NCI-H128 (cell line): ENCODE data around the gene ZNF511.
"Not testable (repeated sequence)": the region's sequence is repeated elsewhere in the genome, so short reads cannot be mapped to it uniquely, and the experiment has no call there.

ENCODE experiments used
- DNase-seq: peaks from one replicate; lab custom pipeline; 2025; ENCODE audit not compliant: unreplicated experiment; lab: John Stamatoyannopoulos, UW

ZNF511 gene, protein sequence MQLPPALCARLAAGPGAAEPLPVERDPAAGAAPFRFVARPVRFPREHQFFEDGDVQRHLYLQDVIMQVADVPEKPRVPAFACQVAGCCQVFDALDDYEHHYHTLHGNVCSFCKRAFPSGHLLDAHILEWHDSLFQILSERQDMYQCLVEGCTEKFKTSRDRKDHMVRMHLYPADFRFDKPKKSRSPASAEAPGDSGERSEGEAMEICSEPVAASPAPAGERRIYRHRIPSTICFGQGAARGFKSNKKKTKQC

GRCh38 chr10:133308421-133309099, at the start of gene ZNF511, which contains the start of gene TUBGCP2:
Gene ZNF511, plus strand, starts transcription at chr10:133308914. Its CDS starts 30 bp downstream, at chr10:133308944.
Gene TUBGCP2, minus strand, starts transcription at chr10:133308872. Its CDS starts 5,931 bp downstream, at chr10:133302941.
- DNase-seq, result peak; percentile 34

GRCh38 chr10:133259602-133259989, 49.1 kb upstream of the ZNF511 start:
- DNase-seq, result no peak

- DNase-seq, result peak; percentile 3
Measured at GRCh38 chr10:133260895-133261725, 47.6 kb upstream of the ZNF511 start.

- DNase-seq, result no peak
Measured at GRCh38 chr10:133261726-133262325, 46.9 kb upstream of the ZNF511 start.

- no peak for DNase-seq
Measured at GRCh38 chr10:133262696-133263095, 46.0 kb upstream of the ZNF511 start.

DNA sequence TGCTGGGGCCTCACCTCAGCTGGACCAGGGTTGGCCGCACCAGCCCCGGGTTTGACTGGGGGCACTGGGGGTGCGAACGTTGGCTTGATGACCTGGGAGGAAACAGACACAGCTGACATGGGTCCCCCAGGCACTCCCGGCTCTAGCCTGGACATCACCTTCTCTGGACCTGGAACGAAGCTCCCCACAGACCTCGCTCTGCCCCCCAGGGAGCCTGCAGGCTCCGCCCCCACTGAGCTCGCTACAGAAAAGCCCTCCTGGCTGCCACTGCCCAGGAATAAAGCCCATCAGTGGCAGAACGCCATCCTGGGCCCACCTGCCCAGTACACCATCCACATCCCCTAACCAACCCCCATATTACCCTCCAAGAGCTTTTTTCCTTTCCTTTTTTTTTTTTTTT, 45.0 kb upstream of the ZNF511 start:
- DNase-seq, result no peak

DNA sequence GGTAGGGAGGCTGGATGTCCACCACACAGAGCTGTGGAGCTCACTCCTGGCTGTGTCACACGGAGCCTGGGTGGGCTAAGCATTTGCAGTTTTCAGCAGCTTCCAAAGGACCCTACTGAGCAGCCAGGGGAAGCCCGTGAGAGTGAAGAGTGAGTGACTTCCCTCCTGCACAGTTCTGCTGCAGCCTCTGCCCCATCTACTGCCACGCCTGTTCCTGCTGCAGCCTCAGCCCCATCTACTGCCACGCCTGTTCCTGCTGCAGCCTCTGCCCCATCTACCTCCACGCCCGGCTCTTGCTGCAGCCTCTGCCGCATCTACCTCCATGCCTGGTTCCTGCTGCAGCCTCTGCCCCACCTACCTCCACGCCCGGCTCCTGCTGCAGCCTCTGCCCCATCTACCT, 44.3 kb upstream of the ZNF511 start:
- DNase-seq, result no peak

- not testable (repeated sequence) for DNase-seq
Measured at GRCh38 chr10:133265052-133265451, 43.7 kb upstream of the ZNF511 start.

- no peak for DNase-seq
Measured at GRCh38 chr10:133266056-133266795, 42.5 kb upstream of the ZNF511 start.

GRCh38 chr10:133267293-133267692, 41.4 kb upstream of the ZNF511 start:
- no peak for DNase-seq

- DNase-seq, result no peak
Measured at GRCh38 chr10:133267829-133268228, 40.9 kb upstream of the ZNF511 start.

DNA sequence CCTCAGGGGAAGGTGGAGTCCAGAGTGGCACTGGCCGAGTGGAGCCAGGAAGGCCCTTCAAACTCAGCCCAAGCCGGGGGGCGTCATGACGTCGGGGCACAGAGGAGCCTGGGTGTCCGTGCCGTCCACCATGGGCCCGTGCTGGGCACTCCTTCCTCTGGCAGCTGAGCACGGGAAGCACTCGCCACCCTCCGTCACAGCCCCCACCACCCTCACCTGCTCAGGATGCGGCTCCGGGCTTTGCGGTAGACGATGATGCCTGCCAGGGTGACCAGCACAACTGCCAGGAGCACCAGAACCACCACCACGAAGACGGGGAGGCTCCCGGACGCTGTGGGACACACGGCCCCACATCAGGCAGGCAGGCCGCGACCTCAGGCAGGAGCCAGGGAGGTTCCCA, 40.2 kb upstream of the ZNF511 start:
- no peak for DNase-seq

- no peak for DNase-seq
Measured at GRCh38 chr10:133269367-133269766, 39.3 kb upstream of the ZNF511 start.

GRCh38 chr10:133270204-133270603, 38.5 kb upstream of the ZNF511 start:
- DNase-seq, result no peak

DNA sequence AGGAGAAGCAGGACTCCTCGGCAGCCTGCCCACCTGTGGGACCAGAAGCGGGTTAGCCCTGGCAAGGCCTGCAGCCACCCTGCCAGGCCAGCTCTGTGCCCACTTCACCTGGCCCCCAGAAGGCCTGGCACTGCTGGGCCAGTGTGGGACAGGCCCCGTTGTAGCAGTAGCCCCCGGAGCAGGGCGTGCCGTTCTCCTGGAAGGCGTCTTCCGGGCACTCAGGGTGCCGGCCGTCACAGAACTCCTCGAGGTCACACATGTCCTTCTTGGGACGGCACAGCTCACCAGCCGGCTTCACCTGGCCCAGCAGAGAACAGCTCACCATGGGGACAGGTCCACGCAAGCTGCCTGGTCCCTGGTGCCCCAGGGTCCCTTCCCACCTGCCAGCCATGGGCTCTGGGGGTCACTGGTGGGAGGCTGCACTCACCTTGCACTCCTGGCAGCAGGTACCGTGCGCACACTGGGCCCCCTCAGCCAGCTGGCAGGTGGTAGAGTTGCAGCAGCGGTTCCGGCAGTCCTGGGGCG, 37.9 kb upstream of the ZNF511 start:
- no peak for DNase-seq

DNA sequence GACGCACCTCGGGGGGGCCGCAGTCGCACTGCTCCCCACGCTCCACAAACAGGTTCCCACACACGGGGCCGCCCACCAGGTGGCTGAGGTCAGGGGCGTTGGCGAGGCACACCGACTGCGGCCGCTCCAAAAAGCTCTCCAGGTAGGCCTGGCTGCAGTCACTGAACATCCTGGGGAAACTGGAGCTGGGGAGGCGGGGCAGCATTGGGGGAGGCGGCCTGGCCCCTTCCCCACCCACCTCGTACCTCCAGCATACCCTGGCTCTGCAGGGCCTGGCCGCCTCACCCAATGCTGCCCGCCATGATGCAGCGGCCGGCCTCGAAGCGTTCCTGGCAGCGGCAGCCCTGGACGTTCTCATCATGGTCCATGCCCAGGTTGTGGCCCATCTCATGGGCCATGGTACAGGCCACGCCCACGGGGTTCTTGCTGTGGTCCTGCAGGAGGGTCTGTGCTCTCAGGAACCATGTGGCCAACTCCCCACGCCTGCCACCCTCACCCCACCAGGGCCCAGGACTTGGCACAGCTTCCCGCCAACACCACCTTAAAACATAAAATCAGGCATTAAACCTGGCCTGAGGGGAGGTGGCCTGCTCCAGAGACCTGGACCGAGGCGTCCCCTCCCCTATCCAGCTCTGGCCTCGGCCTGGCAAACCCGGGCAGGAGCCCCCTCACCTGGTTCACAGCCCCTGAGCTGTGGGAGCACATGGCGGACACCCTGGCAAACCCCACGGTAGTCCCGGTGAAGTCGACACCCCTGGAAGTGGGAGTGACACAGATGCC, 37.0 kb upstream of the ZNF511 start:
- DNase-seq, result no peak

GRCh38 chr10:133272301-133272963, 36.3 kb upstream of the ZNF511 start:
- DNase-seq, result no peak

- DNase-seq, result no peak
Measured at GRCh38 chr10:133272964-133273420, 35.7 kb upstream of the ZNF511 start.

- no peak for DNase-seq
Measured at GRCh38 chr10:133273534-133274143, 35.1 kb upstream of the ZNF511 start.
